Osteoblast (primary cell): ENCODE results near the gene CXADR. TPM values are rescaled to one million over a fixed set of nuclear protein-coding genes. Genes with fewer than 3 reads are reported as not detected.
"Not testable (repeated sequence)": the region's sequence is repeated elsewhere in the genome, so short reads cannot be mapped to it uniquely, and the experiment has no call there.

Experiments
- DNase-seq: peaks from one replicate; pipeline ENCODE4 v3.0.0; 2011; ENCODE audit warnings: low spot score, mixed read lengths; ENCODE audit not compliant: insufficient read length; ENCODE audit errors: missing footprints
- H2AFZ ChIP-seq: 2 replicates; pipeline ENCODE4 v1.6.0; 2011; ENCODE audit warnings: mild to moderate bottlenecking, low read length
- H3K27ac ChIP-seq: 2 replicates; pipeline ENCODE4 v1.5.1; 2011; ENCODE audit warnings: mild to moderate bottlenecking, low read depth, low read length, moderate library complexity
- H3K27me3 ChIP-seq: 2 replicates; pipeline ENCODE4 v1.6.0; 2012; ENCODE audit warnings: mild to moderate bottlenecking, control low read depth, inconsistent platforms, low read length, moderate library complexity; ENCODE audit not compliant: insufficient read depth
- H3K36me3 ChIP-seq: 2 replicates; pipeline ENCODE4 v1.5.1; 2011; ENCODE audit warnings: mild to moderate bottlenecking, low read length, control low read depth, moderate library complexity; ENCODE audit not compliant: insufficient read depth
- H3K4me1 ChIP-seq: 2 replicates; pipeline ENCODE4 v1.5.1; 2011; ENCODE audit warnings: mild to moderate bottlenecking, low read length, control low read depth, moderate library complexity; ENCODE audit not compliant: insufficient read depth
- H3K4me2 ChIP-seq: 2 replicates; pipeline ENCODE4 v1.6.0; 2011; ENCODE audit warnings: mild to moderate bottlenecking, low read length; ENCODE audit not compliant: insufficient read depth
- H3K4me3 ChIP-seq: fragments of 200-600 bp; sonication (generic); 3 replicates; pipeline ENCODE4 v1.5.1; 2012; ENCODE audit warnings: mild to moderate bottlenecking, low read length, inconsistent platforms; ENCODE audit not compliant: insufficient read depth
- H3K79me2 ChIP-seq: 2 replicates; pipeline ENCODE4 v1.6.0; 2012; ENCODE audit warnings: mild to moderate bottlenecking, low read length, control low read depth, inconsistent platforms; ENCODE audit not compliant: insufficient read depth
- H3K9me3 ChIP-seq: 2 replicates; pipeline ENCODE4 v1.5.1; 2011; ENCODE audit warnings: low read depth, low read length, control low read depth
- H4K20me1 ChIP-seq: 2 replicates; pipeline ENCODE4 v1.6.0; 2012; ENCODE audit warnings: mild to moderate bottlenecking, low read length, control low read depth; ENCODE audit not compliant: insufficient read depth
- CTCF ChIP-seq: IDR thresholded peaks from 2 replicates; pipeline ENCODE4 v1.5.1; 2011; ENCODE audit warnings: mild to moderate bottlenecking, low read depth, low read length, moderate library complexity; ENCODE audit errors: extremely low read depth
- total RNA-seq: library from RNA; depleted of rRNA; stranded (reverse); fragments of >200 nt; gene quantifications from 2 replicates; pipeline ENCODE4 v1.2.3, GENCODE V29; 2012

Gene CXADR
- total RNA-seq, 1 donor, result 0.36 TPM

- H3K9me3 ChIP-seq, result no peaks in the 10 kb centered on the region
- H3K27me3 ChIP-seq, result peaks cover 4% of the 10 kb centered on the region
- no peak overlapping the region for H3K27ac ChIP-seq
- H4K20me1 ChIP-seq, result no peaks in the 10 kb centered on the region
- H3K4me3 ChIP-seq, result no peak overlapping the region
- no peaks in the 10 kb centered on the region for H3K36me3 ChIP-seq
- H3K4me1 ChIP-seq, result no peaks in the 10 kb centered on the region
- no peak overlapping the region for H3K4me2 ChIP-seq
- no peak for TF ChIP-seq CTCF
- no peak overlapping the region for H2AFZ ChIP-seq
- H3K79me2 ChIP-seq, result no peaks in the 10 kb centered on the region
- DNase-seq, result no peak
These were observed 6.4 kb downstream of the CXADR start for GRCh38 chr21:17519208-17519738.

- H3K27ac ChIP-seq, result no peak overlapping the region
These were observed 7.2 kb downstream of the CXADR start for GRCh38 chr21:17519965-17520609.

GRCh38 chr21:17523007-17523451 is 10.2 kb downstream of the CXADR start:
- Histone ChIP-seq H3K36me3 (no peaks in the 10 kb centered on the region), H2AFZ (no peak overlapping the region), H4K20me1 (no peaks in the 10 kb centered on the region), H3K9me3 (no peaks in the 10 kb centered on the region), H3K4me2 (no peak overlapping the region), H3K79me2 (no peaks in the 10 kb centered on the region), H3K4me1 (no peaks in the 10 kb centered on the region), H3K27me3 (no peaks in the 10 kb centered on the region), H3K4me3 (no peak overlapping the region), H3K27ac (no peak overlapping the region)
- no peak for TF ChIP-seq CTCF
- DNase-seq, result no peak

More at GRCh38 chr21:17519965-17520609, 7.2 kb downstream of the CXADR start:
- Histone ChIP-seq H4K20me1 (no peaks in the 10 kb centered on the region), H3K4me1 (no peaks in the 10 kb centered on the region), H3K4me2 (no peak overlapping the region), H3K27me3 (peaks cover 1% of the 10 kb centered on the region), H3K36me3 (no peaks in the 10 kb centered on the region), H2AFZ (no peak overlapping the region), H3K4me3 (no peak overlapping the region), H3K79me2 (no peaks in the 10 kb centered on the region), H3K9me3 (no peaks in the 10 kb centered on the region)
- no peak for TF ChIP-seq CTCF
- no peak for DNase-seq

- H3K4me2 ChIP-seq, H3K79me2 ChIP-seq, DNase-seq, H4K20me1 ChIP-seq, H3K4me3 ChIP-seq, H3K36me3 ChIP-seq, H3K4me1 ChIP-seq, H2AFZ ChIP-seq, H3K27me3 ChIP-seq, H3K27ac ChIP-seq, H3K9me3 ChIP-seq: not testable (repeated sequence)
These were observed 11.2 kb downstream of the CXADR start for GRCh38 chr21:17523979-17524494.
